Measurements from ENCODE around the gene SLC1A5.

Gene SLC1A5

GRCh38 chr19:46788968-46789338, 559 bp upstream of the SLC1A5 start:
- H3K27me3 ChIP-seq (ENCODE audit: control insufficient read depth, insufficient read depth, low read length): no peaks in the 10 kb centered on the region
- no peaks in the 10 kb centered on the region for H3K9me3 ChIP-seq (ENCODE audit: control insufficient read depth, low read length)
- H3K9ac ChIP-seq: no peak overlapping the region
- H3K27ac ChIP-seq: no peak overlapping the region
- no peaks in the 10 kb centered on the region for H3K36me3 ChIP-seq (ENCODE audit: control insufficient read depth, insufficient read depth, low read length)
- H3K4me2 ChIP-seq (ENCODE audit: low read length): no peak overlapping the region
- H3K4me1 ChIP-seq: peaks cover 5% of the 10 kb centered on the region
- H3K4me3 ChIP-seq (ENCODE audit: low read depth, low read length): no peak overlapping the region
- no peak overlapping the region for H2AFZ ChIP-seq
- no peak for TF ChIP-seq CTCF (IDR thresholded peaks at IDR 0.05)
- no peaks in the 10 kb centered on the region for H3K79me2 ChIP-seq

GRCh38 chr19:46787331-46788261, 798 bp downstream of the SLC1A5 start:
- Histone ChIP-seq H3K9me3 (ENCODE audit: control insufficient read depth, low read length) (no peaks in the 10 kb centered on the region), H3K36me3 (ENCODE audit: control insufficient read depth, insufficient read depth, low read length) (no peaks in the 10 kb centered on the region), H3K4me2 (ENCODE audit: low read length) (peak overlapping the region; percentile 63), H3K9ac (no peak overlapping the region), H3K27ac (peak overlapping the region; percentile 69), H3K4me1 (peaks cover 5% of the 10 kb centered on the region), H3K27me3 (ENCODE audit: control insufficient read depth, insufficient read depth, low read length) (no peaks in the 10 kb centered on the region), H3K4me3 (ENCODE audit: low read depth, low read length) (peak overlapping the region; percentile 41), H3K79me2 (no peaks in the 10 kb centered on the region), H2AFZ (peak overlapping the region; percentile 80)
- no peak for TF ChIP-seq CTCF (IDR thresholded peaks at IDR 0.05)

GRCh38 chr19:46787040-46787330, 1.4 kb downstream of the SLC1A5 start:
- H2AFZ ChIP-seq: peak overlapping the region; percentile 80

GRCh38 chr19:46786236-46787039, 2.0 kb downstream of the SLC1A5 start:
- Histone ChIP-seq H3K79me2 (no peaks in the 10 kb centered on the region), H3K27ac (peak overlapping the region; percentile 69), H3K36me3 (ENCODE audit: control insufficient read depth, insufficient read depth, low read length) (no peaks in the 10 kb centered on the region), H2AFZ (peak overlapping the region; percentile 38), H3K4me3 (ENCODE audit: low read depth, low read length) (peak overlapping the region; percentile 41), H3K4me1 (peaks cover 5% of the 10 kb centered on the region), H3K9me3 (ENCODE audit: control insufficient read depth, low read length) (no peaks in the 10 kb centered on the region), H3K9ac (no peak overlapping the region), H3K27me3 (ENCODE audit: control insufficient read depth, insufficient read depth, low read length) (no peaks in the 10 kb centered on the region), H3K4me2 (ENCODE audit: low read length) (peak overlapping the region; percentile 63)
- TF ChIP-seq CTCF (IDR thresholded peaks at IDR 0.05): no peak

More at GRCh38 chr19:46787040-46787330, 1.4 kb downstream of the SLC1A5 start:
- H3K9ac ChIP-seq: no peak overlapping the region
- no peaks in the 10 kb centered on the region for H3K36me3 ChIP-seq (ENCODE audit: control insufficient read depth, insufficient read depth, low read length)
- no peaks in the 10 kb centered on the region for H3K27me3 ChIP-seq (ENCODE audit: control insufficient read depth, insufficient read depth, low read length)
- peak overlapping the region; percentile 41 for H3K4me3 ChIP-seq (ENCODE audit: low read depth, low read length)
- no peaks in the 10 kb centered on the region for H3K9me3 ChIP-seq (ENCODE audit: control insufficient read depth, low read length)
- H3K79me2 ChIP-seq: no peaks in the 10 kb centered on the region
- no peak for TF ChIP-seq CTCF (IDR thresholded peaks at IDR 0.05)
- H3K4me2 ChIP-seq (ENCODE audit: low read length): peak overlapping the region; percentile 63
- H3K4me1 ChIP-seq: peaks cover 5% of the 10 kb centered on the region
- H3K27ac ChIP-seq: peak overlapping the region; percentile 69

Data from parathyroid adenoma (tissue), 2 donors.